ENCODE data around the gene DENND1B.
A peak's percentile ranks its signal among the peaks of the same experiment; 100 is the strongest.

Gene DENND1B

GRCh38 chr1:197799271-197799670, 24.0 kb upstream of the DENND1B start:
- H3K4me3 ChIP-seq (ENCODE audit: low read length) = no peak overlapping the region
- TF ChIP-seq, protein P1, sequence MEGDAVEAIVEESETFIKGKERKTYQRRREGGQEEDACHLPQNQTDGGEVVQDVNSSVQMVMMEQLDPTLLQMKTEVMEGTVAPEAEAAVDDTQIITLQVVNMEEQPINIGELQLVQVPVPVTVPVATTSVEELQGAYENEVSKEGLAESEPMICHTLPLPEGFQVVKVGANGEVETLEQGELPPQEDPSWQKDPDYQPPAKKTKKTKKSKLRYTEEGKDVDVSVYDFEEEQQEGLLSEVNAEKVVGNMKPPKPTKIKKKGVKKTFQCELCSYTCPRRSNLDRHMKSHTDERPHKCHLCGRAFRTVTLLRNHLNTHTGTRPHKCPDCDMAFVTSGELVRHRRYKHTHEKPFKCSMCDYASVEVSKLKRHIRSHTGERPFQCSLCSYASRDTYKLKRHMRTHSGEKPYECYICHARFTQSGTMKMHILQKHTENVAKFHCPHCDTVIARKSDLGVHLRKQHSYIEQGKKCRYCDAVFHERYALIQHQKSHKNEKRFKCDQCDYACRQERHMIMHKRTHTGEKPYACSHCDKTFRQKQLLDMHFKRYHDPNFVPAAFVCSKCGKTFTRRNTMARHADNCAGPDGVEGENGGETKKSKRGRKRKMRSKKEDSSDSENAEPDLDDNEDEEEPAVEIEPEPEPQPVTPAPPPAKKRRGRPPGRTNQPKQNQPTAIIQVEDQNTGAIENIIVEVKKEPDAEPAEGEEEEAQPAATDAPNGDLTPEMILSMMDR (IDR thresholded peaks at IDR 0.05; ENCODE audit: insufficient read depth, low read depth, low read length, missing control alignments) = no peak
- peak; percentile 73 for DNase-seq (ENCODE audit: low read depth)

GRCh38 chr1:197798492-197798891, 23.2 kb upstream of the DENND1B start:
- H3K4me3 ChIP-seq (ENCODE audit: low read length) = no peak overlapping the region
- TF ChIP-seq, protein P1 (IDR thresholded peaks at IDR 0.05; ENCODE audit: insufficient read depth, low read depth, low read length, missing control alignments) = no peak
- no peak for DNase-seq (ENCODE audit: low read depth)

GRCh38 chr1:197797010-197797409, 21.7 kb upstream of the DENND1B start:
- DNase-seq (ENCODE audit: low read depth) = no peak
- TF ChIP-seq, protein P1 (IDR thresholded peaks at IDR 0.05; ENCODE audit: insufficient read depth, low read depth, low read length, missing control alignments) = no peak
- H3K4me3 ChIP-seq (ENCODE audit: low read length) = no peak overlapping the region

DNA sequence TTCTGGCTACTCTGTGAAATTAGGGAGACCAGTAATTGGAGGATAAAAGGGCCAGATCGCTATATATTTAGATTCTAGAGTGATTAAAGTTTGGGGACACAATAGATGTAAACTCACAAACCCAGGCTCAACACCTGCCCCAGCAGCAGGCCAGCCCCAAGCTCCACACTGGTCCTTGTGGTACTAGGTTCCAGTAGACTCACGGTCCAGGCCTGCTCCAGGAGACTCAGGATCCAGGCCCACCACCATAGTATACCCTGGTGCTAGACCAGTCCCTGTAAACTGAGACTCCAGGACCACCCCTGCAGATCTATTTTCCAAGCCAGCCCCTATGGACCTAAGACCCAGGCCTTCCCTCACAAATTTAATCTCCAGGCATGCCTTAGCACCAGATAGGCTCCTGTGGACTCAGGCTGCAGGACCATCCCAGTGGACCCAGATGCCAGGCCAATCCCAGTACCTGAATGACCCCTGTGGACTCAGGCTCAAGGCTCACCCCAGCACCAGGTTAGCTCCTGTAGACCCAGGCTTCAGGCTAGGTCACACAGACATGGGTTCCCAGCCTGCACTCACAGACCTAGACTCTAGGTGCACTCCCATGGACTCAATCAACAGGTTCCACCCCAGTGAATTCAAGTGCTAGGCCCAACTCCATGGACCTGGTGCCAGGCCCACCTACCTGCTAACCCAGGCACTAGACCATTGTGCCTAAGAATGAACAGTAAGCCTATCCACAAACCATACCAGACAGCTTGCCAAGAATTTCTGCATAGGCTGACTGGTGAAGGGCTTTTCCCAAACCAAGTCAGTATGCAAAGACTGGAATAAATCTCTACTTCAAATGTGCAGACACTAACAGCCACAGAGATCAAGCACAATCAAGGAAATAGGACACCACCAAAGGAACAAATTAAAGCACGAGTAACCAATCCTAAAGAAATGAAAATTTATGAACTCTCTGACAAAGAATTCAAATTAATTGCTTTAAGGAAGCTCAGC, 13.8 kb upstream of the DENND1B start:
- no peak for DNase-seq (ENCODE audit: low read depth)
- H3K4me3 ChIP-seq (ENCODE audit: low read length) = no peak overlapping the region
- TF ChIP-seq, protein P1 (IDR thresholded peaks at IDR 0.05; ENCODE audit: insufficient read depth, low read depth, low read length, missing control alignments) = no peak

DNA sequence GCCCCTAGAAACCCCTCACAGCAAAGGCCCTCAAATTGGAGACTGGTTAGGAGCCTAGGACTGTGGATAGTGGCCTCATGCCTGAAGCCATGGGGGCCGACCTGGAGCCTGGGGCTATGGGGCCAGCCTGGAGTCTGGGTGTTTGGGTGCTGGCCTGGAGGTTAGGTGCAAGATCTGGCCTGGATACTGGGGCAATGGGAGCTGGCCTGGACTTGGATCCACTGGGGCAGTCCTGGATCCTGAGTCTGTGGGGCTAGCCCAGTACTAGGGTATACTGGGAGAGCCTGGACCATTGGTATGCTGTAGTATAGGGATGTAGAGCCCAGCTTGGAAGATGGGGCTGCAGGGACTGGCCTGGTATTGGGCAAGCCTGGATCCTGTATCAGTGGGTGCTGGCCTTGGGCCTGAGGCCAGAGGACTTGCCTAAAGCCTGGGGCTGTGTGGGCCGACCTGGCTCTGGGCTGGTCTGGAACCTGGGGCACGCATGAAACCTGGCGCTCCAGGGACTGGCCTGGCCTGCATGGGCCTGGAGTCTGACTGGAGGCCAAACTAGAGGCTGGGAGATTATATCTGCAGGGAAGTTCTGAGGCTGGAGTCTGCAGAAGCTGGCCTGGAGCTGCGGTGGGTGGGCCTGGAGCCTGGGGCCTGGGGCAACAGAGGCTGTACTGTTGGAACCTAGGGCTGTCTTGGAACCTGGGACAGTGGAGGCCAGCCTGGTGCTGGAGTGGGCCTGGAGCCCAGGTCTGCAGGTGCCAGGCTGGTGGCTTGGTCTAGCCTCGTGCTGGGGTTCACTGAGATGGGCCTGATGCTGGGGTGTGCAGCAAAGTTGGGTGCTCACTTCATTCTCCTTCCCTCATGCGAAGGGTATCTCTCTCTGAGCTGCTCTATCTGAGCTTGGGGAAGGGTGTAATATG, 12.6 kb upstream of the DENND1B start:
- no peak overlapping the region for H3K4me3 ChIP-seq (ENCODE audit: low read length)
- no peak for DNase-seq (ENCODE audit: low read depth)
- TF ChIP-seq, protein P1 (IDR thresholded peaks at IDR 0.05; ENCODE audit: insufficient read depth, low read depth, low read length, missing control alignments) = no peak

DNA sequence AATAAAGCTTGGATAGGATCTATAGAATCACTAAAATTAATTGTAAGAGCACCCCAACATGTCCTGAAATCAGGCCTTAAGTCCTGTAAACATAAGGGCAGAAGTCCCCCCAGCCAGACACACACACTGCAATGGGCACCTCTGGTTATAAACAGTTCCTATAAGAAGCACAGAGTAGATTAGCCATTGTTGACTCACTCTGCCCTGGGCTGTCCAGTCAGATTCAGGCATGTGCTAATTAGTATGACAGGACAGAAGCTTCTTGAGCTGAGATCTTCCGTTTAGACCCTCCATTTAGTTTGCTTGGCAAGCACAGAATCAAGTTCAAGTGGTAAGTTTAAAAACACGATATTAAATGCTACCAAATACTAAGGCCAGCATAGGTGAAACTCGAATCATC, 11.8 kb upstream of the DENND1B start:
- DNase-seq (ENCODE audit: low read depth) = peak; percentile 94

More for the DNA sequence above, 11.8 kb upstream of the DENND1B start:
- TF ChIP-seq, protein P1 (IDR thresholded peaks at IDR 0.05; ENCODE audit: insufficient read depth, low read depth, low read length, missing control alignments) = no peak
- H3K4me3 ChIP-seq (ENCODE audit: low read length) = no peak overlapping the region
